H1 (cell line): ENCODE measurements around the gene OR56A3.

Experiments
- JUND ChIP-seq: IDR thresholded peaks from 2 replicates; pipeline ENCODE4 v1.6.1; 2011; ENCODE audit warnings: mild to moderate bottlenecking, improper control_type of control experiment, low read length
- POLR2AphosphoS5 ChIP-seq: IDR thresholded peaks from 2 replicates; pipeline ENCODE4 v1.6.1; 2011; ENCODE audit warnings: low read depth, low read length
- SRF ChIP-seq: IDR thresholded peaks from 2 replicates; pipeline ENCODE4 v1.6.1; 2011; ENCODE audit warnings: mild to moderate bottlenecking, low read depth, low read length, moderate library complexity

DNA sequence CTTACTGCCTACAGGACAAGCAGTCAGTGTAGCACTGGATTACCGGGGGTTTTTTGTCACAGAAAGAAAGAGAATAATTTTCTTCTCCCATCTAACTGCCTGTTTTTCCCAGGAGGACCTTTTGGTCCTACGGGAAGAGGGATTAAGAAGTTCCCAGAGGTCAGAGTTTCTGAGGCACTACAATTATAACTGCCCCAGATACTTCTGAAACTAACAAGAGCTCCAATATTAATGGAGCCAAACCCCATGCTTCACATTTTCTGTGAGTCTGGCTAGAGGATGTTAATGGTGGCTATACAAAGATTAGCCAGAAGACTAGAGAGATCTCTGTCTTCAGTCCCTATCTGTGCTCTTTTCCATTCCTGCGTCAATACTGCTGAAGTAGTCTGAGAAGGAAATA is at the start of gene OR56A3:
- TF ChIP-seq JUND (no peak), SRF (no peak), POLR2AphosphoS5 (no peak)
